Neural cell (in vitro differentiated cells): ENCODE results near the gene GTPBP1. TPM values are rescaled to one million over a fixed set of nuclear protein-coding genes. Genes with fewer than 3 reads are reported as not detected.

Source experiments
- H2AFZ ChIP-seq: fragments of 200-600, 300-800 bp; sonication (generic), shearing (Covaris generic); 2 replicates; pipeline ENCODE4 v1.6.0; 2014; ENCODE audit warnings: low read depth, mild to moderate bottlenecking, antibody characterized with exemption, low read length, moderate library complexity
- H3F3A ChIP-seq: fragments of 200-600 bp; shearing (Covaris generic); 2 replicates; pipeline ENCODE4 v1.6.1; 2016; ENCODE audit warnings: mild to moderate bottlenecking, moderate library complexity, mixed read lengths, antibody characterized with exemption, low read length; ENCODE audit not compliant: insufficient read depth, poor library complexity, severe bottlenecking
- H3K27ac ChIP-seq: fragments of 200-600, 300-800 bp; sonication (generic), shearing (Covaris generic); 2 replicates; pipeline ENCODE4 v1.5.1; 2014; ENCODE audit warnings: mild to moderate bottlenecking, low read length, moderate library complexity
- H3K27me3 ChIP-seq: fragments of 300-800, 200-600 bp; sonication (generic), shearing (Covaris generic); 2 replicates; pipeline ENCODE4 v1.6.0; 2014; ENCODE audit warnings: mild to moderate bottlenecking, low read depth, low read length, moderate library complexity; ENCODE audit not compliant: insufficient read depth
- H3K36me3 ChIP-seq: fragments of 300-800, 200-600 bp; sonication (generic), shearing (Covaris generic); 2 replicates; pipeline ENCODE4 v1.5.1; 2014; ENCODE audit warnings: mild to moderate bottlenecking, antibody characterized with exemption, low read length, moderate library complexity; ENCODE audit not compliant: insufficient read depth
- H3K4me2 ChIP-seq: fragments of 300-800, 200-600 bp; sonication (generic), shearing (Covaris generic); 2 replicates; pipeline ENCODE4 v1.6.0; 2014; ENCODE audit warnings: mild to moderate bottlenecking, low read length
- H3K4me3 ChIP-seq: fragments of 300-800, 200-600 bp; sonication (generic), shearing (Covaris generic); 2 replicates; pipeline ENCODE4 v1.5.1; 2014; ENCODE audit warnings: mild to moderate bottlenecking, low read length, moderate library complexity
- H3K79me2 ChIP-seq: fragments of 200-600 bp; shearing (Covaris generic); replicated peaks from 2 replicates; pipeline ENCODE4 v1.6.0; 2014; ENCODE audit warnings: mild to moderate bottlenecking, low read length, moderate library complexity; ENCODE audit not compliant: insufficient read depth
- H3K9ac ChIP-seq: fragments of 300-800, 200-600 bp; sonication (generic), shearing (Covaris generic); 2 replicates; pipeline ENCODE4 v1.6.1; 2016; ENCODE audit warnings: mild to moderate bottlenecking, low read length, mixed read lengths
- H3K9me2 ChIP-seq: fragments of 200-600 bp; shearing (Covaris generic); 2 replicates; pipeline ENCODE4 v1.6.1; 2016; ENCODE audit warnings: mild to moderate bottlenecking, low read length, mixed read lengths; ENCODE audit not compliant: insufficient read depth
- H3K9me3 ChIP-seq: fragments of 200-600, 300-800 bp; sonication (generic), shearing (Covaris generic); 2 replicates; pipeline ENCODE4 v1.6.1; 2016; ENCODE audit warnings: mild to moderate bottlenecking, mixed run types, low read length, moderate library complexity, mixed read lengths
- H4K20me1 ChIP-seq: fragments of 200-600 bp; shearing (Covaris generic); 2 replicates; pipeline ENCODE4 v1.6.1; 2016; ENCODE audit warnings: mild to moderate bottlenecking, mixed run types; ENCODE audit not compliant: insufficient read depth
- CTCF ChIP-seq: fragments of 450-650 bp; IDR thresholded peaks from 2 replicates; pipeline ENCODE4 v1.5.1; 2014; ENCODE audit warnings: antibody characterized with exemption, mild to moderate bottlenecking, moderate library complexity; ENCODE audit not compliant: poor library complexity, severe bottlenecking
- EP300 ChIP-seq: fragments of 450-650 bp; conservative IDR thresholded peaks from 2 replicates; pipeline ENCODE4 v1.6.1; 2014; ENCODE audit warnings: antibody characterized with exemption, mild to moderate bottlenecking, moderate library complexity; ENCODE audit not compliant: poor library complexity, severe bottlenecking
- EZH2 ChIP-seq: fragments of 200-600, 300-800 bp; shearing (Covaris generic), sonication (generic); IDR thresholded peaks from 2 replicates; pipeline ENCODE4 v1.6.1; 2014; ENCODE audit warnings: antibody characterized with exemption, low read length, borderline replicate concordance, mild to moderate bottlenecking; ENCODE audit not compliant: insufficient read depth, poor library complexity, severe bottlenecking
- POLR2AphosphoS5 ChIP-seq: IDR thresholded peaks from 2 replicates; pipeline ENCODE4 v1.6.1; 2012
- RAD21 ChIP-seq: fragments of 450-650 bp; conservative IDR thresholded peaks from 2 replicates; pipeline ENCODE4 v1.6.1; 2014; ENCODE audit warnings: antibody characterized with exemption, mild to moderate bottlenecking, moderate library complexity
- REST ChIP-seq: IDR thresholded peaks from 2 replicates; pipeline ENCODE4 v1.6.1; 2012; ENCODE audit warnings: borderline replicate concordance
- SMC3 ChIP-seq: fragments of 450-650 bp; conservative IDR thresholded peaks from 2 replicates; pipeline ENCODE4 v1.6.1; 2014; ENCODE audit warnings: antibody characterized with exemption, mild to moderate bottlenecking, moderate library complexity; ENCODE audit not compliant: poor library complexity
- TAF1 ChIP-seq: IDR thresholded peaks from 2 replicates; pipeline ENCODE4 v1.6.1; 2012; ENCODE audit warnings: low read depth
- polyA plus RNA-seq: library from polyadenylated mRNA; depleted of rRNA; stranded (reverse); fragments of >200 nt; gene quantifications from 2 replicates; pipeline ENCODE4 v1.2.3, GENCODE V29; 2014

Gene GTPBP1
- polyA plus RNA-seq, 1 donor from 2014 or later: 31.9 TPM

- H3K79me2 ChIP-seq: peaks cover 44% of the 10 kb centered on the region
- H3K36me3 ChIP-seq: no peaks in the 10 kb centered on the region
- no peak overlapping the region for H3K4me3 ChIP-seq
- no peak overlapping the region for H2AFZ ChIP-seq
- H3K9ac ChIP-seq: no peak overlapping the region
- TF ChIP-seq EZH2 (no peak), REST (no peak)
- no peak overlapping the region for H3K4me2 ChIP-seq
- H3K9me2 ChIP-seq: no peaks in the 10 kb centered on the region
- no peaks in the 10 kb centered on the region for H3K27me3 ChIP-seq
- H3F3A ChIP-seq: no peaks in the 10 kb centered on the region
- no peaks in the 10 kb centered on the region for H4K20me1 ChIP-seq
- no peak overlapping the region for H3K27ac ChIP-seq
- no peaks in the 10 kb centered on the region for H3K9me3 ChIP-seq
Measured at GRCh38 chr22:38715176-38715764, 9.5 kb downstream of the GTPBP1 start.

DNA sequence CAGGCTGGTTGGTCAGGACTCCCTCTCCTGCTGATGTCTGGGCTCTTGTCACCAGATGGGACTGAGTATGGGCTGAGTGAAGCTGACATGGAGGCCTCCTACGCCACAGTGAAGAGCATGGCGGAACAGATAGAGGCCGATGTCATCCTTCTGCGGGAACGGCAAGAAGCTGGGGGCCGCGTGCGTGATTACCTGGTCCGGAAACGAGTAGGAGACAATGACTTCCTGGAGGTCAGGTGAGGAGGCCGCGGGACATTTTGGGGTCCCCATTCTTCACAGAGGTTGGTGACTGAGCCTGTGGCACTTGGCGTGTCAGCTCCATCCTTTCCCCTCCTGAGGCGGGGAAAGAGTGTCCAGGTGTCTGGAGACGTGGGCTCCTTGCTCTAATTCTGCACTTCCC lies 10.1 kb downstream of the GTPBP1 start:
- no peak for TF ChIP-seq SMC3
- TF ChIP-seq TAF1: no peak
- no peak for TF ChIP-seq CTCF
- no peak for TF ChIP-seq EP300
- no peak for TF ChIP-seq EZH2
- TF ChIP-seq RAD21: no peak
- H3K9ac ChIP-seq: no peak overlapping the region
- no peaks in the 10 kb centered on the region for H3K9me2 ChIP-seq
- no peak overlapping the region for H3K4me2 ChIP-seq
- no peak overlapping the region for H2AFZ ChIP-seq
- no peaks in the 10 kb centered on the region for H4K20me1 ChIP-seq
- no peaks in the 10 kb centered on the region for H3K9me3 ChIP-seq
- H3K27me3 ChIP-seq: no peaks in the 10 kb centered on the region
- H3F3A ChIP-seq: no peaks in the 10 kb centered on the region
- no peak overlapping the region for H3K4me3 ChIP-seq
- H3K27ac ChIP-seq: no peak overlapping the region
- H3K36me3 ChIP-seq: no peaks in the 10 kb centered on the region
- H3K79me2 ChIP-seq: peaks cover 38% of the 10 kb centered on the region

- TF ChIP-seq REST (no peak), POLR2AphosphoS5 (no peak)
- H3K27me3 ChIP-seq: no peaks in the 10 kb centered on the region
- H3K4me3 ChIP-seq: no peak overlapping the region
- no peaks in the 10 kb centered on the region for H3K36me3 ChIP-seq
- no peak overlapping the region for H3K27ac ChIP-seq
- H3F3A ChIP-seq: no peaks in the 10 kb centered on the region
- no peaks in the 10 kb centered on the region for H3K9me2 ChIP-seq
- H4K20me1 ChIP-seq: no peaks in the 10 kb centered on the region
- no peaks in the 10 kb centered on the region for H3K9me3 ChIP-seq
- H3K4me2 ChIP-seq: no peak overlapping the region
- H3K9ac ChIP-seq: no peak overlapping the region
- peaks cover 34% of the 10 kb centered on the region for H3K79me2 ChIP-seq
- no peak overlapping the region for H2AFZ ChIP-seq
Measured at GRCh38 chr22:38716271-38716670, 10.5 kb downstream of the GTPBP1 start.
